NCI-H82 treated with DMSO at 0.1 percent for 48 hours (cell line): ENCODE measurements around the gene CCND3.
"Not testable (repeated sequence)": the region's sequence is repeated elsewhere in the genome, so short reads cannot be mapped to it uniquely, and the experiment has no call there.

Experiments used
- DNase-seq: peaks from one replicate; lab custom pipeline; 2025; ENCODE audit not compliant: unreplicated experiment; lab: John Stamatoyannopoulos, UW

Gene CCND3

GRCh38 chr6:41954668-41955067 lies 13.1 kb upstream of the CCND3 start:
- no peak for DNase-seq

GRCh38 chr6:41947581-41948220 lies 6.1 kb upstream of the CCND3 start:
- no peak for DNase-seq

DNA sequence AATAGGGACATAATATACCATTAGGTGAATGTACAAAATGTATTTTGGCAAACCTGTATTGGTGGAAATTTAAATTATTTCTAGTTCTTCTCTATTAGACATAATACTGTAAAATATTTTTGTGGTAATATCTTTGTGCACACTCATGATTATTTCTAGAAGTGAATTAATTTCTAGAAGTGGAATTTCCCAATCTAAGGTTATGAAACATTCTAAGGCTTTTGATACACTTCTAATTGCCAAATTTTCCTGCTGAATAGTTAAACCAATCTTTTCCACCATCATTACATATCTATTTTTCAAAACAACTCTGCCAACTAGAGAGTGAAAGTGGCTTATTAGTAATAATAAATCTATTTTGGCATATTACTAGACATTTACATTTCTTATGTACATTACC lies 1.8 kb upstream of the CCND3 start:
- no peak for DNase-seq

- DNase-seq: not testable (repeated sequence)
These were observed 1.3 kb upstream of the CCND3 start for GRCh38 chr6:41942882-41943281.

GRCh38 chr6:41942067-41942851 lies 651 bp upstream of the CCND3 start:
- DNase-seq: no peak

DNA sequence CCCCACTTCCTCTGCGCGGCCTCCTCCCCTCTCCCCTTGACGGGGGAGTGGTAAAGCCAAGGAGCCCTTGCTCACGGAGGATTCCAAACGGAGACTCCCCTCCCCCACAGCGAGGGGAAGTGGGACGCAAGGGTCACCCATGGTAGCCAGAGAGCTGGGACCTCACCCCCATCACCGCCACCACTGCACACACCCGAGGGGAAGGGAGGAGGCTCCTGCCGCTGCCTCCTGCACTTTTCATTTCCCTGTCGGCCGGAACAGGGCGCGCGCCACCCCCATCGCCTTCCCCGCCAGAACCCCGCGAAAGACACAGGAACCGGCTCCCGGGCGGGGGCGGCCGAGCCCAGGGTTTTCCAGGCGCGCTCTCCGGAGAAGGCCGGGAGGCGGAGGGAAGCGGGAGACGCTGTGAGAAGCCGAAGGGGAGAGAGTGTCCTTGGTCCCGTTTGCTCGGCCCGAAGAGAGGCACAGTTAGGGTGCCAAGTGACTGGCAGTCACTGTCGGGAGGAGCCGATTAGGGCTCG lies 789 bp downstream of the CCND3 start:
- no peak for DNase-seq

DNA sequence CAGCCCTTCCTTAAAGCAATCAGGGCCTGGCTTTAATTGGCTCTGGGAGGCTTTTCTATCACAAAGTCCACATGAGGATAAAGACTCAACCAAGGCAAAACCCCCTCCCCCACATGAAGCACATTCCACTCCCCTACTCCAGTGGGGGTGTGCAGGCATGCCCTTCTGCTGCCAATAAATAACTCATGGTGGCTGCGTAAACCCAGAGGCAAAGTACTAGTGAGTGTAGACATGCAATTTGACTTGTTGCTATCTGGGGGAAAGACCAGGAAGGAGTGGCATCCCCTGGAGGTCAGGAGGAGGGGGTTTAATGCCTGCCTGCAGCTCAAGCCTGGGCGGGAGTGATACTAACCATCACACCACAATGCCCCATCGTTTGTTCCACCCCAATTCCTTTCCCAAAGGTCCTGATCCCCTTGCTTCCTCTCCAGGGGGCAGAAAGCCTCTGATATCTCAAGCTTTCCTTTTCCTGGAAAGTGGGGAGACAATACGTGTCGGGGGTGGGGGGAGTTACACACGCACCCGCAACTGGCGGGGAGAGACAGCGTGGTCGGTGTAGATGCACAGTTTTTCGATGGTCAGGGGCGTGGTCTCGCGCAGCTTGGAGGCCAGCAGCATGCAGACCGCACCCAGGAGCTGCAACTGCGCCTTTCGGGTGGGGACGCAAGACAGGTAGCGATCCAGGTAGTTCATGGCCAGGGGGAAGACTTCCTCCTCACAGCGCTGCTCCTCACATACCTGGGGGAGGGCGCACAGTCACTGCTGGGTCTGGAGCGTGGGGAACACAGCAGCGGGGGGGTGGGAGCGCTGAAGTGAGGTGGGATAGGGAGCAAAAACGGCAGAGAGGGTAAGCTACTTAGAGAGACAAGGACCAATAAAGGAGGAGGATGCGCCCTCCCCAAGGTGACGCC lies 1.5 kb downstream of the CCND3 start:
- peak; percentile 71 for DNase-seq

GRCh38 chr6:41939176-41939847 lies 2.3 kb downstream of the CCND3 start:
- no peak for DNase-seq

GRCh38 chr6:41938590-41939175 lies 2.9 kb downstream of the CCND3 start:
- DNase-seq: no peak

- peak; percentile 14 for DNase-seq
These were observed 3.6 kb downstream of the CCND3 start for GRCh38 chr6:41937861-41938574.

DNA sequence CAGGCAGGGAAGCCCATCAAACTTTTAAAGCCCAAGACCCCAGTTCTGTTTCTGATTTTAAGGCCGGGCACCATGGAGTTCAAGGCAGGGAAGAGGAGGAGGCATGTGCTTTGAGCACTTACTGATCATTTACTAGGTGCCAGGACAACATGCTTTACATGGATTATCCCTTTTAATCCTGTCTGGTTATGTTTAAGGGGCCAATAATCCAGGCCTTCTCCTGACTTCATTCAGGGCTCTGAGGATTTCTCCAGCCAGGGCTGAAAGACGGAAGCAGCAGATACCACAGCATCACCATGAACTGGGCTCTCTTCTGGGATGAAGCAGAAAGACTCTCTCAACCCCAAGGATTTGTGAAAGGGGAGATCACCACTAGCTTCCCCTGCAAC lies 4.1 kb downstream of the CCND3 start:
- peak; percentile 75 for DNase-seq

GRCh38 chr6:41936073-41936837 lies 5.4 kb downstream of the CCND3 start:
- peak; percentile 41 for DNase-seq

DNA sequence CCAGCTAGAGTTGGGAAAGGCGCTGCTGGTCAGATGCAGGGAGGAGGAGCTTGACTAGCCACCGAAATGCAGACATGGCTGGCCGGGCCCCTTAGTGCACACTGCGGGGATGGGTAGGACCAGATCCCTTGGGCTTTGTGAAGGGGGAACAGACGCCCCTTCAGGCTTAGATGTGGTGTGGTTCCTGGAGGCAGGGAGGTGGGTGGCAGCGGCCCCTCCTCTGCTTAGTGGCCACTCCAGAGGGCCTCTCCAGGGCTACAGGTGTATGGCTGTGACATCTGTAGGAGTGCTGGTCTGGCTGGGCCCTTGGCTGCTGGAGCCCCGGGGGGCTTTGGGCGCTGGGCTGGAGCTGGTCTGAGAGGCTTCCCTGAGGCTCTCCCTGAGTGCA lies 5.9 kb downstream of the CCND3 start:
- DNase-seq: no peak

DNA sequence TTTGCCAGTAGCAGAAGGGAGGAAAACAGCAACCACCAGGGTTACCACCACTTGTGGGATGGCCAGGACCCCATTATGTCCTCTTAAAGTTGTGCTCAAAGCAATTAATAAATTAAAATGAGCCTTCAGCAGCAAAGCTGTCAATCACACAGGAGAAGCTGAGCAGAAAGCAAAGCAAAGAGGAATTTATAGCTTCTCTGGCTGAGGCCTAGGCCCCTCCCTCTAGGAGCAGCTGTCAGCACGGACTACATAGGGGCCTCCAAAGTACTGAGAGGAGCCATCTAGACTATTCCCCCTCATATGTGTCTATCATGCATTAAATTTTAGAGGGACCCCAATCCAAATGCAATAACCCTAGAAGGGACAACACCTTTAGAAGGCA lies 6.4 kb downstream of the CCND3 start:
- no peak for DNase-seq

- DNase-seq: no peak
These were observed 7.1 kb downstream of the CCND3 start for GRCh38 chr6:41934278-41935192.

DNA sequence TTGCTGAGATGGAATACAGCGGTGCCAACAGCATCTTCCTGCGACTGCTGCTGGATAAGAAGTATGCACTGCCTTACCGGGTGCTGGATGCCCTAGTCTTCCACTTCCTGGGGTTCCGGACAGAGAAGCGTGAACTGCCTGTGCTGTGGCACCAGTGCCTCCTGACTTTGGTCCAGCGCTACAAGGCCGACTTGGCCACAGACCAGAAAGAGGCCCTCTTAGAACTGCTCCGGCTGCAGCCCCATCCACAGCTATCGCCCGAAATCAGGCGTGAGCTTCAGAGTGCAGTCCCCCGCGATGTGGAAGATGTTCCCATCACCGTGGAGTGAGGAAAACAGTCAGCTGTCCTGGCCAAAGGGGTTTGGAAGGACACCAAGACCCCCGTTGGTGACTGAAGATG lies 9.2 kb downstream of the CCND3 start:
- DNase-seq: no peak

DNA sequence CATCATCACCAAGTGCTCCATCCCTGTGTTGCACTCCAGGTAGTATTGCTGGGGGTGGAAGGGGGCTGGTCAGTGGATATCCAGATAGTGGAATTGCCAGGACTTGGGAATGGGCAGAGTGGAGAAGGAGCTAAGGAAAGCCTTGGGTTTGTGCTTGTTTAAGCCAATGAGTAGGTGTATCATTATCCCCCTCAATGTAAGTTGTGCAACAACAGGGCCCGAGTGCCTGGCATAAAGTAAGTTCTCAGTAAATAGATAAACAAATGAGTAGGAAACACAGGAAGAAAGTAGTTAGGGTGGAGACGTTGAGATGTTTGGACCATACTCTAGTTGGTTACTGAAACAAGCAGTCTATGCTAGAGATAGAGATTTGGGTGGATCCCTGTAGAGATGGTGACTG lies 9.8 kb downstream of the CCND3 start:
- DNase-seq: no peak

DNA sequence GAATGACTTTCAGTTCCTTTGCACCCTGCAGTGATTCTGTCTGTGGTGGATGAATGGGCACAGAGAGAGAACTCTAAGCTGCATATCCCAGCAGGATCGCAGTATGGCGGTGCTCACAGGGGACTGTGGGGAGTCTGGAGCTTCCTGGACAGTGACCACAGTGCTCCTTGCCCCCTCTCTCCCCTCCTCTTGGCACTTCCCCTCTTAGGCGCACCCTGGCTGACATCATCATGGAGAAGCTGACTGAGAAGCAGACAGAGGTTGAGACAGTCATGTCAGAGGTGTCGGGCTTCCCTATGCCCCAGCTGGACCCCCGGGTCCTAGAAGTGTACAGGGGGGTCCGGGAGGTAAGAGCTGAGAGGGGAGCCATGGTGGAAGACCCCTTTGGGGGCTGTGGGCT lies 11.7 kb downstream of the CCND3 start:
- no peak for DNase-seq
